K562 (cell line): ENCODE results near the gene POLR3C. TPM values are rescaled to one million over a fixed set of nuclear protein-coding genes. Genes with fewer than 3 reads are reported as not detected.

Source experiments
- ATAC-seq: fragments of 200-7000 bp; cut with Tn5 transposase; 3 replicates; pipeline ENCODE4 v1.9.1; 2020; ENCODE audit warnings: moderate library complexity
- BruUV-seq: library from RNA; stranded (reverse); fragments of 400-500 nt; replicated peaks from 2 replicates; lab custom pipeline; 2021; lab: Mats Ljungman, UMichigan
- CTCF ChIA-PET: fragments of 300-600 bp; formaldehyde crosslinking; extraction: SDS; loops from one replicate; lab custom pipeline; 2021; ENCODE audit warnings: low intra/inter-chr PET ratio; lab: Yijun Ruan, JAX
- POLR2A ChIA-PET: fragments of 300-600, 350-650 bp; sonication (Branson Sonifier 250); formaldehyde crosslinking; extraction: SDS; loops from one replicate; lab custom pipeline; 2021; ENCODE audit warnings: antibody characterized with exemption, inconsistent platforms; lab: Yijun Ruan, JAX
- DNase-seq, 4 experiments: peaks; one replicate each; pipeline versions ENCODE4 v3.0.0 to v3.0.0-alpha.2; 2011 to 2018; ENCODE audit warnings: low spot score in 3 of 4, mixed read lengths in 3 of 4; ENCODE audit errors: extremely low read depth in 1 of 4
- FAIRE-seq: peaks from 2 replicates; lab custom pipeline; 2011; peaks lifted over from hg19 to GRCh38; lab: Jason Lieb, UNC
- H2AFZ ChIP-seq: 2 replicates; pipeline ENCODE4 v1.6.0; 2011; ENCODE audit warnings: low read depth, low read length, control low read depth, inconsistent platforms
- H3K27ac ChIP-seq: fragments of 200-600 bp; 3 replicates; pipeline ENCODE4 v1.8.0; 2011; ENCODE audit warnings: low read depth, mild to moderate bottlenecking, control low read depth, inconsistent platforms, low read length, moderate library complexity, mixed read lengths; ENCODE audit errors: extremely low read depth
- H3K27me3 ChIP-seq, 2 experiments: fragments of 300-600 bp in 1 of 2; 2 replicates in 1 of 2; 3 replicates in 1 of 2; pipeline versions ENCODE4 v1.6.0 to v1.8.0; 2011; ENCODE audit warnings: inconsistent platforms in 2 of 2, low read length in 2 of 2, mild to moderate bottlenecking in 1 of 2, mixed read lengths in 1 of 2, moderate library complexity in 1 of 2; ENCODE audit not compliant: control insufficient read depth in 2 of 2, insufficient read depth in 2 of 2
- H3K36me3 ChIP-seq: fragments of 300-600 bp; 3 replicates; pipeline ENCODE4 v1.8.0; 2011; ENCODE audit warnings: mild to moderate bottlenecking, low read length, inconsistent platforms; ENCODE audit not compliant: control insufficient read depth, insufficient read depth
- H3K4me1 ChIP-seq, 2 experiments: fragments of 200-600 bp in 1 of 2; replicated peaks in 1 of 2; 2 replicates in 1 of 2; 3 replicates in 1 of 2; pipeline versions ENCODE4 v1.5.1 to v1.8.0; 2011; ENCODE audit warnings: inconsistent platforms in 2 of 2, low read length in 2 of 2, mild to moderate bottlenecking in 1 of 2, mixed read lengths in 1 of 2, moderate library complexity in 1 of 2; ENCODE audit not compliant: control insufficient read depth in 2 of 2, insufficient read depth in 2 of 2
- H3K4me2 ChIP-seq: 2 replicates; pipeline ENCODE4 v1.6.1; 2011; ENCODE audit warnings: low read length, control low read depth, inconsistent platforms, mixed read lengths; ENCODE audit not compliant: insufficient read depth
- H3K4me3 ChIP-seq: fragments of 200-600 bp; sonication (generic), shearing (Covaris generic); 2 replicates; pipeline ENCODE4 v1.5.1; 2016; ENCODE audit warnings: control low read depth, inconsistent platforms
- H3K79me2 ChIP-seq: fragments of 200-600 bp; 3 replicates; pipeline ENCODE4 v1.8.0; 2011; ENCODE audit warnings: low read length, inconsistent platforms; ENCODE audit not compliant: control insufficient read depth, insufficient read depth
- H3K9ac ChIP-seq, 2 experiments: 2 replicates each; pipeline versions ENCODE4 v1.6.0 to v1.6.1; 2011; ENCODE audit warnings: low read depth in 2 of 2, low read length in 2 of 2, control low read depth in 1 of 2, inconsistent platforms in 1 of 2, mild to moderate bottlenecking in 1 of 2, mixed read lengths in 1 of 2; ENCODE audit not compliant: insufficient read depth in 1 of 2
- H3K9me1 ChIP-seq: one replicate; pipeline ENCODE4 v1.6.0; 2011; ENCODE audit warnings: inconsistent platforms, mild to moderate bottlenecking, low read length, moderate library complexity; ENCODE audit not compliant: control insufficient read depth, insufficient read depth
- H3K9me3 ChIP-seq: replicated peaks from 2 replicates; pipeline ENCODE4 v1.5.1; 2011; ENCODE audit warnings: low read depth, low read length, inconsistent platforms; ENCODE audit not compliant: control insufficient read depth, insufficient read depth
- H4K20me1 ChIP-seq: replicated peaks from 2 replicates; pipeline ENCODE4 v1.6.1; 2011; ENCODE audit warnings: low read length, inconsistent platforms, mixed read lengths; ENCODE audit not compliant: control insufficient read depth, insufficient read depth
- AFF4 ChIP-seq: sonication (generic); formaldehyde crosslinking; IDR thresholded peaks from 2 replicates; pipeline ENCODE4 v1.8.0; 2023; ENCODE audit warnings: mild to moderate bottlenecking, missing genetic modification reagents
- BRF1 ChIP-seq: IDR thresholded peaks from 3 replicates; pipeline ENCODE4 v1.6.1; 2011; ENCODE audit warnings: borderline replicate concordance, mild to moderate bottlenecking; ENCODE audit not compliant: insufficient read length; ENCODE audit errors: extremely low read depth
- CCAR2 ChIP-seq: fragments of 200-400 bp; formaldehyde crosslinking; IDR thresholded peaks from 2 replicates; pipeline ENCODE4 v1.6.1; 2017; ENCODE audit warnings: mild to moderate bottlenecking, low read depth, low read length
- FOXM1 ChIP-seq, 2 experiments: fragments of 450-650 bp in 1 of 2; sonication (generic) in 1 of 2; formaldehyde crosslinking in 1 of 2; IDR thresholded peaks; 2 replicates each; pipeline versions ENCODE4 v1.6.1 to v1.9.0; 2017 to 2022; ENCODE audit warnings: low read depth in 2 of 2, mild to moderate bottlenecking in 2 of 2, missing genetic modification reagents in 1 of 2, moderate library complexity in 1 of 2
- HDAC6 ChIP-seq: IDR thresholded peaks from 2 replicates; pipeline ENCODE4 v1.6.1; 2012; ENCODE audit warnings: low read depth, mild to moderate bottlenecking, control low read depth, inconsistent platforms, low read length, moderate library complexity
- KHSRP ChIP-seq: fragments of 450-650 bp; IDR thresholded peaks from 2 replicates; pipeline ENCODE4 v1.6.1; 2017
- PRDM10 ChIP-seq: fragments of 450-650 bp; IDR thresholded peaks from 2 replicates; pipeline ENCODE4 v1.6.1; 2018; ENCODE audit not compliant: partially characterized antibody
- RHOXF2B ChIP-seq: fragments of 250-450 bp; sonication (Bioruptor Pico); conservative IDR thresholded peaks from 2 replicates; pipeline ENCODE4 v1.5.1; 2021
- UBTF ChIP-seq, 2 experiments: IDR thresholded peaks; 2 replicates each; pipeline ENCODE4 v1.6.1; 2012; ENCODE audit warnings: improper control_type of control experiment in 2 of 2, low read depth in 2 of 2, low read length in 2 of 2, borderline replicate concordance in 1 of 2
- ZNF24 ChIP-seq: fragments of 450-650 bp; IDR thresholded peaks from 2 replicates; pipeline ENCODE4 v1.6.1; 2016
- WGBS: fragments of 100-300 bp; shearing (Covaris generic); methylation state at CpG from one replicate; pipeline ENCODE4 v1.1.6; 2016; ENCODE audit warnings: low coverage, mixed read lengths; ENCODE audit not compliant: insufficient coverage; ENCODE audit errors: missing lambda C conversion rate; 5-methylcytosine and 5-hydroxymethylcytosine counted together
- in situ Hi-C: fragments of 300-500 bp; cut with MboI; formaldehyde crosslinking; loops from 4 replicates; pipeline ENCODE4 v1.15.0; 2018; ENCODE audit warnings: inconsistent platforms, mixed read lengths
- intact Hi-C: fragments of 100-400 bp; cut with micrococcal nuclease; formaldehyde crosslinking; loops from 2 replicates; pipeline ENCODE4 v1.14.2; 2022
- polyA plus RNA-seq, 8 experiments: library from polyadenylated mRNA; depleted of rRNA in 4 of 8; stranded (reverse) in 5 of 8; unstranded in 3 of 8; fragments of >200 nt; fragmentation: Nextera tagmentation in 2 of 8; fragmentation: Illumina TruSeq in 1 of 8; extraction: Ambion mirVana in 2 of 8; extraction: Trizol in 1 of 8; gene quantifications; 2 replicates each; pipeline versions ENCODE4 v1.2.1 to v1.2.3, GENCODE V29; 2011 to 2014; ENCODE audit warnings: inconsistent platforms in 1 of 8, missing spikeins in 1 of 8
- total RNA-seq, 7 experiments: library from RNA; depleted of rRNA in 6 of 7; stranded (reverse); fragments of >200 nt in 6 of 7; fragmentation: Illumina TruSeq in 2 of 7; extraction: Trizol in 2 of 7; gene quantifications; 2 replicates each; pipeline versions ENCODE4 v1.2.1 to v1.2.3, GENCODE V29; 2011 to 2021; ENCODE audit warnings: low replicate concordance in 1 of 7

The POLR3C gene
- total and polyA plus RNA-seq, 9 of the 15 experiments (the other 6 are each of a cell fraction or from before 2014, with no cell fraction given): 19.7 to 64.1 (median 45.2) TPM

- Histone ChIP-seq H3K4me2 (no peak overlapping the region), H3K79me2 (no peaks in the 10 kb centered on the region), H2AFZ (no peak overlapping the region), H4K20me1 (no peaks in the 10 kb centered on the region), H3K9ac (no peak overlapping the region), H3K4me3 (no peak overlapping the region), H3K9me1 (no peaks in the 10 kb centered on the region), H3K27ac (no peak overlapping the region), H3K9me3 (no peaks in the 10 kb centered on the region), H3K27me3 (0 out of 5 replicates have a peak, but pooled peaks cover 0 to 4% of the 10 kb centered on the region in 2 experiments), H3K4me1 (peaks cover 27 to 33% of the 10 kb centered on the region in 2 experiments), H3K36me3 (no peaks in the 10 kb centered on the region)
- POLR2A ChIA-PET: interaction anchor here (2.7 kb wide), 1 partner anchor 9 kb away, joined by 6 read pairs; no protein-coding TSS in a partner anchor
- CTCF ChIA-PET: no interaction called here
- no peak for FAIRE-seq
- WGBS: 58% methylated on average over 12 of the region's 12 CpGs
- no peak for ATAC-seq
- no peak for DNase-seq
- intact Hi-C loops: no loop called here
- BruUV-seq: no TSS peak
- in situ Hi-C loops: no loop called here
- TF ChIP-seq ZNF24: no peak
- no peak for TF ChIP-seq AFF4 (CRISPR knock-in tag)
- TF ChIP-seq PRDM10: no peak
- TF ChIP-seq FOXM1 (IDR thresholded peaks at IDR 0.05; ENCODE audit: low read depth): no peak
- TF ChIP-seq FOXM1 (CRISPR knock-in tag; IDR thresholded peaks at IDR 0.05; ENCODE audit: low read depth): no peak
- TF ChIP-seq UBTF (IDR thresholded peaks at IDR 0.05; ENCODE audit: borderline replicate concordance in 1 of 2, low read depth in 2 of 2, low read length in 2 of 2): no peak
- no peak for TF ChIP-seq RHOXF2B
- TF ChIP-seq CCAR2: no peak
- no peak for TF ChIP-seq HDAC6
- no peak for TF ChIP-seq KHSRP
- TF ChIP-seq BRF1: no peak
Measured at GRCh38 chr1:145874646-145875045, 50.6 kb downstream of the POLR3C start.
